ENCODE results near the gene HEXD.
A peak's percentile ranks its signal among the peaks of the same experiment; 100 is the strongest.
"Not testable (repeated sequence)": the region's sequence is repeated elsewhere in the genome, so short reads cannot be mapped to it uniquely, and the experiment has no call there.

The HEXD gene

GRCh38 chr17:82407255-82407654 is 10.9 kb upstream of the HEXD start:
- no peak for TF ChIP-seq CTCF (conservative IDR thresholded peaks at IDR 0.05; ENCODE audit: low read depth, low read length)
- H3K4me3 ChIP-seq (ENCODE audit: low read depth, low read length): no peak overlapping the region
- DNase-seq (ENCODE audit: low read depth): no peak

GRCh38 chr17:82408288-82408937 is 9.7 kb upstream of the HEXD start:
- H3K4me3 ChIP-seq (ENCODE audit: low read depth, low read length): no peak overlapping the region
- DNase-seq (ENCODE audit: low read depth): peak; percentile 39
- TF ChIP-seq CTCF (conservative IDR thresholded peaks at IDR 0.05; ENCODE audit: low read depth, low read length): no peak

DNA sequence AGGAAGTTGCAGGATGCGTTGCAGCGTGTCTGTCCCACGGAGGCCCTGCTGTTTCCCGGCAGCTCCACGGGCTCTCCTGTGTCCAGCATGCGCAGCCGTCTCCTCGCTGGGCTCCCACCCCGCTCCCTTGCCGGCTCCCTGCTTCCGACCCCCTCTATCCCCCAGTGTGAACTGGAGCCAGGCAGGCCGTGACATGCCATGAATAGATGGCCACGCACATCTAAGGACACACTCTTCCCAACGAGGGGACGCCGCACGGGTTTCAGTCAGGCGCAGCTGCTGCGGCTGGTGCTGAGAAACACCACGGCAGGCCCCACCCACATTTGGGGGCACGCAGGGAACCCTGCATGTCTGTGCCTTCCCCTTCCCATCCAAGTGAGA is 9.2 kb upstream of the HEXD start:
- H3K4me3 ChIP-seq (ENCODE audit: low read depth, low read length): no peak overlapping the region
- no peak for DNase-seq (ENCODE audit: low read depth)
- no peak for TF ChIP-seq CTCF (conservative IDR thresholded peaks at IDR 0.05; ENCODE audit: low read depth, low read length)

DNA sequence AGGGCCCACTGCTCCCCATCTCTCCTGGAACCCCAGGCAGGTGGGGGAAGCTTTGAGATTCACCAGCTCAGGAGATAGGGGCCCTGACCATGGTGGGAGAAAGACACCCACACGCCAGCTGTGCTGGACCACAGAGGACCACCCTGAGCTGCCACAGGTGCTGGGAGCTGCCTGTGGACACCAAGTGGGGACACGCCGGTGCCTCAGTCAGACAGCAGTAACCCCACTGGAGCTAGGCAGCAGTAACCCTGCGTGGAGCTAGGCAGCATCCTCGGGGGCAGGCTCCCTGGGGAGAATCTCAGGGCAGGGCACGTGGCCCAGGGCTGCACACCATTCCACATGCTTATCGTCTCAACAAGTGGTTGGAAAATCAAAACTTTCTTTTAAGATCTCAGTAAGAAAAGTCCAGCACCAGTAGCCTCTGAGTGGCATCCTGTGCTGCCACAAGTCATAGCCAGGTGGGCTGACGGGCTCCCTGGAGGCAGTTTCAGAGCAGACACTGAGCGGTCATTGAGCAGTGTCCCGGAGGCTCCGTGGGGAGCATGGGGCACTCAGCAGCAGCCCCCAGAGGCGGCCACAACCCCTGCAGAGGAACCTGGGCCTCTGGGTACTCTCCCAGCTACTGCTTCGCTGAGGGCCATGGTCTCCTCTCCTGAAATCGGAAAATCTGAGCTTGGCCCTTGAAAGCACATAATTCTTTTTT is 8.0 kb upstream of the HEXD start:
- no peak for TF ChIP-seq CTCF (conservative IDR thresholded peaks at IDR 0.05; ENCODE audit: low read depth, low read length)
- no peak for DNase-seq (ENCODE audit: low read depth)

DNA sequence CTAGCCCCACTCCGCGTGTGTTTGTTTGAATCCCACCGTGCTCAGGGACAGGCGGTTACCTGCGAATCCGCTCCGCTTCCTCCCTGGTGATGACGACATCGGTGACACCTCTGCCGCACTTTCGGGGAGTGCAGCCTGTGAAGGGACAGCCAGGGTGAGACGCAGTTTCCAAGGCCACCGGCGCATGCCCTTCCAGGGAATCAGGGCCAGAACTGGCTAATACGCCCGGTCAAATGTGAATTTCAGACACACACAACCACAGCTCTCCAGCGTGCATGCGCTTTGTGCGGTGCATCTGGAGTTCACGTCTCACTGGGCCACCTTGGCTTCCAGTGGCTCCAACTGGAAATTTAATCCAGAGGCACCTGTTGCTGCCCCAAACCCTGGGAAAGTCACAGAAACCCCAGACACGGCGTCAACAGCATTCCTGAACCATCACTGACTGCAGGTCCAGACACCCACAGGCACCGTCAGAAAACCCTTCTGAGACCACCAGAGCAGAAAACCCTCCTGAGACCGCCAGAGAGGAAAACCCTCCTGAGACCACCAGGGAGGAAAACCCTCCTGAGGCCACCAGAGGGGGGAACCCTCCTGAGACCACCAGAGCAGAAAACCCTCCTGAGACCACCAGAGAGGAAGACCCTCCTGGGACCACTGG is 6.6 kb upstream of the HEXD start:
- TF ChIP-seq CTCF (conservative IDR thresholded peaks at IDR 0.05; ENCODE audit: low read depth, low read length): no peak
- DNase-seq (ENCODE audit: low read depth): no peak
- H3K4me3 ChIP-seq (ENCODE audit: low read depth, low read length): no peak overlapping the region

More for the DNA sequence above, 8.0 kb upstream of the HEXD start:
- H3K4me3 ChIP-seq (ENCODE audit: low read depth, low read length): no peak overlapping the region

DNA sequence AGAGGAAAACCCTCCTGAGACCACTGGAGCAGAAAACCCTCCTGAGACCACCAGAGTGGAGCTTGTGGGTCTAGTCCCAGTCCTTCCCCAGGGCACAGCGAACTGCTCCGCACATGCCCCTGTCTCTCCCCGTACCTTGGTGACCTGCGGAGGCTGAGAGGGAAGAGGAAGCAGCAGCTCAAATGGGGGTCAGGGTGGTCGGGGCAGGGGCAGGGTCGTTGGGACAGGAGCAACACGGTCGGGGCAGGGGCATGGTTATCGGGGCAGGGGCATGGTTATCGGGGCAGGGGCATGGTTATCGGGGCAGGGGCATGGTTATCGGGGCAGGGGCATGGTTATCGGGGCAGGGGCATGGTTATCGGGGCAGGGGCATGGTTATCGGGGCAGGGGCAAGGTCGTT is 6.1 kb upstream of the HEXD start:
- H3K4me3 ChIP-seq (ENCODE audit: low read depth, low read length); DNase-seq (ENCODE audit: low read depth): not testable (repeated sequence)

GRCh38 chr17:82412535-82413520 is 5.3 kb upstream of the HEXD start:
- TF ChIP-seq CTCF (conservative IDR thresholded peaks at IDR 0.05; ENCODE audit: low read depth, low read length): no peak
- no peak overlapping the region for H3K4me3 ChIP-seq (ENCODE audit: low read depth, low read length)
- no peak for DNase-seq (ENCODE audit: low read depth)

All from choroid plexus epithelial cell (primary cell).